ENCODE results near the gene GPC5. TPM values are rescaled to one million over a fixed set of nuclear protein-coding genes. Genes with fewer than 3 reads are reported as not detected.

The GPC5 gene
- polyA plus RNA-seq, 10 donors: 0.16 to 0.77 (median 0.26) TPM

DNA sequence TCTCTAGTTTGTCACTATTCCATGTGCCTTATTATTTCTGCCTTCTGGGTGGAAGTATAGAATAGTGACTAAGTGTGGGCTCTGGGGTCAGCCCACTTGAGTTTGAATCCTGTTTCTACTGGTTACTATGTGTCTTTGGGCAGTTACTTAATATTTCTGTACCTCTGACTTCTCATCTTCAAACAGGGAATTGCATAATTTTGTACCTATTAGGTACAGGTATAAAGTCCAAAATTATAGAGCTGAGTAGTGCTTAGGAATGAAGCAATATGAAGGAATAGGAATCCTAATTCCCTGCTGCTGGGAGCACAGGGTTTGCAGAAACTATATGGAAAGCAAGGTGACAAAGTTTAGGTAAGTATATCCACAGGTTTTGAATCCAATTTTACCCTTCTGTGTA lies 564.5 kb downstream of the GPC5 start:
- DNase-seq: no peak

DNA sequence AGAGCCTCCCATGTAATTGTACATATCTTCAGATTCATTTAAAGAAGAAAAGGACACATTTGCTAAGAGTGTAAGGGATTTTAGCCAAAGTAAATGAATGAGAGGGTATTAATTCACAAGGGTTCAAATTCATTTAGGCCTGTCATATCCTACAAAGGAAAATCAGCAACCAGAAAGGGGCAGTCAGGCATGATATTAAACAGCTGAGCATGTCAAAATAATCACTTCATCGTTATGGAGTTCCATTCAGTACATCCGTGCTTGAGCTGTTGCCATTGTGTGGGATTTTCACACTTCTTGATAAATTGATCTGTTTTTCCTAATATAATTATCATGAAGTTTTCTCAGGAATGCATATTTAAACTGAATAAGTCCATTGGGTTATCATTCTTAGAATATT lies 567.1 kb downstream of the GPC5 start:
- DNase-seq: no peak

DNA sequence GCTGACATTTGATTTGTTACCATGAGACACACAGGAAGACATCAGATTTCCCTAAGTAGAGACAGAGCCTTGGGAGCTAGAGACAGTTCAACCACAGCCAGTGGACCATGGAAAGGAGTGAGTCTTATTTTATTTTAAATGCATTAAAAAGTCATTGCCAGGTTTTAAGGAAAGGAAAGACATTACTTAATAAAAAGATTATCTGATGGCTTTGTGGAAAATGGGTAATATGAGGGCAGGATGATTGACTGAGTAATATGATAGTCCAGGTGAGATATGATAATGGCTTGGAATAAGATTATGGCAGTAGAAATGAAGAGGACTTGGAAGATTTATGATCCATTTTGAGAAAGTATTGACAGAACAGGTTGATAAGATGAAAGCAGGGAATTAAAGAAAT lies 580.1 kb downstream of the GPC5 start:
- DNase-seq: no peak

DNA sequence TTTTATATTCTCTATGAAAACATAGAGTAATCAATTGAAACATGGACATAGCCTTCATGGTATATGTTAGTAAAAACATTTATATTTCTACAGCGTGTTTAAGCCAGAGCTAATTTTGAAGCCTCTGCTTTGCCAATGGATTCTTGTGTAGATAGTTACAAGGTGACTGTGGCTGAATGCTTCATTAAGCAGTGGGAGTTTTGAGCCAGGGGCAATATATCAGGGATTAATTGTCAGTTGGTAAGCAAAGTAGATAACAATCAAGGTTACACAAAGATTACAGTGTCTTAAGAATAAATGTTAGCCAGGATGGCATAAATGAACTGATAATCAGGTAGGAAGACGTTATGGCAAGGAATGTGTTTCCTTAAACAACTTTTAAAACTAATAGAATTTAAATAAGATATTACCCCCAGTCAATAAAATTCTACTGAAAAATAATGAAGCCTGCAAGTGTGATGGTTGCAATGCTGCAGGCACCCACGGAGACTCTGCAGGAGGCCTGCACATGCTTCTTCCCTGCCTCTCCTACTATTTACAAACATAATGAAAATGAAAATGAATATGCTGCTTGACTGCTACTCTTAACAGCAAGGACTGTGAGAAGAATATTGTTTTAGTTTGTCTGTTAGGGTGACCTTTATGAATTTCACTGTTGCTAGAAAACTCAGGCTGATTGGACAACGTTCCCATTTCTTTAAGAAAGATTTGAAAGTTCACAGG lies 588.5 kb downstream of the GPC5 start:
- DNase-seq: no peak

DNA sequence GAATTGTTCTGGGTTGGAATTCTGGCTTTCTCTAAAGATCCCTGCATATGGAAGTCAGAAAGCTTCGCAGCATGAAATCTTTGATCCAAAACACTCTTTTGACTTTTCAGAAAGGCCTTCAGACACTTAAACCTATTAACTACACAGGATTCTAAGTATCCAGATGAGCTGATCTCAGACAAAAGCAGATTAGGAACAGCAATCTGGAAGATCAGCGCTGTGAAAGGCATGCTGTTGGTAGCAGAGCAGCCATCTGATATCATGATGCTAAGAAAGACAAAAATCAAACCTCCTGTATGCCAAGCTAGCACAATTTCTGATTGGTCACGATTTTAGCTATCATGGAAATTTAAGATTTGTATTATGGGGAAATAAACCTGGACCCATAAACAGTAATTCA lies 589.9 kb downstream of the GPC5 start:
- DNase-seq: no peak

DNA sequence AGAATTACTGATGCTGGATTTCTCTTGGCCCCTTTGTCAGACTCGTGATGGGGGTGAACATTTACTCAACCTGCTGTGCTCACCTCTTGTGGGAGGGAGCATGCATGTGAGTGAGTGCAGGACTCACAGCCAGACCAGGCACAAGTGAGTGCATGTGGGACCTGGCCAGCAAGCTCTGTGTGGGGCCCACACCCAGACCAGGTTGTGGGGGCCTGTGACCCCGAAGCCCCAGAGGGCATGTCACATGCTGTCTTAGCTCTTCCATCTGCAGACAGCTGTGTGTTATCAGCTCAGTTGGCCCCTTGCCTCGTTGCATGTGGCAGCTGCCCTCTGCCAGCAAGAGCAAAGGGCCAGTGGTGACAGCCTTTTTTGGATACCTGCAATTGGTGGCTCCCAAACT lies 614.4 kb downstream of the GPC5 start:
- DNase-seq: no peak

DNA sequence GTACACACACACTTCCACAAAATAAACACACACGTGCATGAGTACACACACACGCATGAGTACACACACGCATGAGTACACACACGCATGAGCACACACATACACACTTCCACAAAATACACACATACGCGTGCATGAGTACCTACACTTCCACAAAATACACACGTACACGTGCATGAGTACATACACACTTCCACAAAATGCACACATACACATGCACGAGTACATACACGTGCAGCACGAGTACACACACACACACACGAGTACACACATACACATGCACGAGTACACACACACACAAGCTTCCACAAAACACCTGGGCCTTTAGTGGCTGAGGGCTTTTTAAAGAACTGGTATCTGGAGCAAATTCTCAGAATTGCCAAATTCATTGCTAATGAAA lies 619.3 kb downstream of the GPC5 start:
- no peak for DNase-seq

DNA sequence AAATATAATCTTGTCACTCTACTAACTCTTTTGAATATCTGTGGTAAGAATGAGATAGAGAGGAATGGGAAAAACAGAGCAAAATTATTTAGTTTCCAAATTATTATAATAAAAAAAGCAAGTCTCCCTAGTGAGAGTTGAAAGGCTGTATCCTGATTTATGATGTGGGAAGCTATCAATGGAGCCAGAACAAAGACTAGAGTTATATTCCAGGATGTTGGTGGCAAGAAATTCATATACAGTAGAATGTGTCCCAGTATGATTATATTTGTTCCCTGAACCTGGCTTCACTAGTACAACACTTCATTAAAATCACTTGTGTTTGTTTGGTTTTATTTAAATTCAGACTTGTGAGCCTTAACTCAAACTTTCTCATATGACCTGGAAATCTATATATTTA lies 630.3 kb downstream of the GPC5 start:
- DNase-seq: no peak

DNA sequence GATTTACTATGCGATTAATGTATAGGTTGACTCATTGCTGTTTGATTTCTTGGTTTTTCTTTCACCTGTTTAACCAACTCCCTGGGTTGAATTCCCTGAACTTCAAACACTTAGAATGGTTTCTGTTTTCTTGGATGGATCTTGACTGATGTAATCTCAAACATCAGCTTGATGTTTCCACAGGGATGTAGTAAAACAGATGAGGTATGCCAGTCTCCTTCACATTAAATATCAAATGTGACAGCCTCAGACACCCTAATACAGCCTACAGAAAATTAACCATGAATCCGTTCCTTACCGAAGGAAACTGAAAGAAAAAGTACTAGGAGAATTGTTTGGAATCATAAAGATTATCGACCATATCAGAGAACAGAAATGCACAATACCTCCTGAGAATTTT lies 631.2 kb downstream of the GPC5 start:
- DNase-seq: no peak

DNA sequence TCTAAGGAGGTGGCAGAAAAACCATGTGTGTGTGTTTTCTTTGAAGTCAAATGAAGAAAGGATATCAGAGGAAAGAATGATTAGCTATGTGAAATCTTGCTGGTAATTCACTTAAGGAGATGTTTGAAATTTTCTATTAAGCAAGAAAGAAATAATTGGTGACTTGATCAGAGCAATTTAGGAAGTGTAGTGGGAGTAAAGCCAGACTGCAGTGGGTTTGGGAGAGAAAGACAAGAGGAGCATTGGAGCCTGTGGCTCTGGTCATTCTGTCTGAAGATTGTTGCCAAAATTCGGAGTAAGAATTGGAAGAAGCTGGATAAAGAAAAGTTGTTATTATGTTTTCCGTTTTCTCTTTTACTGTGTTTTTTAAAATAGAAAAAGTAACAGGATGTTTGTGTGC lies 640.5 kb downstream of the GPC5 start:
- DNase-seq: no peak

DNA sequence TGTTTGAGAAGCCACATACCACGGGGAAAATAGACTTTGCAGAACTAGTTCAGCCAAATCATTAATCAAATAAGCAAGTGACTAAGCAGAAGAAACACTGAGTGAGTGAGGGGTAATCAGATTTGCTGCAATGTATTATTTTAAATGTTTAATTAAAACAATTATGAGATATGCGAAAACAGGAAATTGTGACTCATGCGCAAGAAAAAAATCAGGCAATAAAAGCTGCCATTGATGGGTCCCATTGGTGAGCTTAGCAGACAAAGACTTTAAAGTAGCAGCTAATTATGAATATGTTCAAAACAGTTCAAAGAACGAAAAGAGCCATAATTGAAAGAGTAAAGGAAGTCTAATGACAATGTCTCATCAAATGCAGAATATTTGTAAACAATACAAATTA lies 644.1 kb downstream of the GPC5 start:
- no peak for DNase-seq

DNA sequence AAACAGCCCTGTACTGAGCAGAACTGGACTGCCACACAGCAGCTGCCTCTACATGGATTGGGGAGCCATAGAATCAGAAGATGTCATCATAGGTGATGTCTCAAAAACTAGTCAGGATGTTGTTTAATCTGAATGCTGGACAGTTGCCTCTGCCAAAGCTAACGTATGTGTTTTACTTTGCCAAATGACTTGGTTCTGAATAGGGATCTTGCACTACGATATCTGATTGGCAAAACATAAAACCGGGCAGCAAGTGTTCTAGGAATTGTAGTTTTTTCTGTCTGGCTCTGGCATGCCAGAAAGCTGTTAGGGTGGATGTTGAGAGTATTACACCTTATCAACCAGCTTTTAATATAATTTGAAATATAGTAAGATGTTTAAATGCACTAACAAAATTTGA lies 645.9 kb downstream of the GPC5 start:
- no peak for DNase-seq

DNA sequence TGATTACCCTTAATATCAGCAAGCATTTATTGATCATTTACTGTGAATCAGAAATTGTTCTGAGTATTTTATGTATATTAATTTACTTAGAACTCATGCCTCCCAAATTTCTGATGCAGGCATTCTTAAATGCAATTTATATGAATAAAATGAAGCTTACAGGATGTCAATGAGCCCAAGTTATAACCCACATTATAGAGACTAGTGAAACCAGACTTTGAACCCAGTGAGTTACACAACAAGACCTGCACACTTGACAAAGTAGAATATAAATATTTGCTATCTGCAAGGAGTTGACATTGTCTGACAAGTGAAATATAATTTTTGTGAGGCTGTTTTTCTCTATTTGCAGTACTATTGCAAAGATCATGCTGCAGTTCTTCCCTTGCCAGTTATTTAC lies 656.0 kb downstream of the GPC5 start:
- DNase-seq: no peak

DNA sequence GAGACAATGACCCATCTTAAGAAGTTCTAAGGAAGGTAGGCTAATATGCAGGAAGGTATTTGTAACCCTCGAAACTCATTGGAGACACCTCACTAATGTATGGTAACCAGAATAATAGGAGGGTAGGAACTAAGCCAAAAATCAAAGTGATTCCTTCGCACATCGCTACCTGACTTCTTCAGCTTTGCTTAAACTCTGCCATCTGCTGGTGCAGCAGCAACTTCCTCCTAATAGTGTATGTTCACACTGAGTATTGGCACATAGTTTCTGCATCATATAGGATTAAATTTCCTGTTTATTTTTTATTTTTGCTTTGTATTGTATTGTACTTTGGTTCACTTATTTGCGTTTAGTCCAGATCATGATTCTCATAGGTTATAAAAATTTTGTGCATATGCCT lies 676.2 kb downstream of the GPC5 start:
- DNase-seq: peak in 2 of 3 donors; percentile 3 to 25

DNA sequence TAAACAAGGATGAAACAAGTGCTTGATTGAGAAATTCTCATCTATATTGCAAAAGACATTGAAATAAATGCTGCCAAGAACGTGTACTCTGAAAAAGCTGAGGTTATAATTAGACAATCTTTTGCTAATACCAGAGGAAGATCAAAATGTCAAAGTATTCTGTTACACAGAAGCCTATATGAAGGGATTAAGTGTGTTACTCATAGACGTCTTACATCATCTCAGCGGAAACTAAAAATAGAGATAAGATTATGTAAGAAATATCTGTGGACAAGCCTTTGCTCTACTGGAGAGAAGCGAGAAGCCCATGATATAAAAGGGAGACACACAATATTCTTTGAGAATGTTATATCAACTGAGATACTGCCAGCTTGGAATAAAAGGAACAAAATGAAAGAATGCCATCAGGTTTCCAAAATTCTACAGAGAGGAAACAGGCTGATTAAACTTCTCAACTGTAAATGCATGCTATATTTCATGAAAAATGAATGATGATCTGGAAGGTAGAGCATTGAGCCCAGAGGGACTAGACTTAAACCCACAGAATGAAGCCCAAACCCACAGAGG lies 699.0 kb downstream of the GPC5 start:
- DNase-seq: no peak

DNA sequence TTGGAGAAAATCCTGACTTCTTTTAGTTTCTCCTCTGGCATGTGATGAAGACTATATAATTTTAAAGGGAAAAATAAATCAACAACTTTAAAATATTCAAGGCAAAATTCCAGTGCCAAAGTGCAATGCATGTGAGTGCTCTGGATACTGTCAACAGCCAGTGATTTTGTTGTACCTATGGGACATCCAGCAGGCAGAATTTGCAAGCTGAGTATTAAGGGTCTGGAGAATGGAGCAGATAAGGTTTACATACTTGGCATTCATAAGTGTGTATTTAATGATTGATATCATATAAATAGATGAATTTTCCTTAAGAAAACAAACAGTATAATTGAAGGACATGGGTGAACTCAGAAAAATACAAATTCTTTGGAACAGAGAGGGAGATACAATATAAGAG lies 703.4 kb downstream of the GPC5 start:
- DNase-seq: peak in 1 of 3 donors; percentile 2

DNA sequence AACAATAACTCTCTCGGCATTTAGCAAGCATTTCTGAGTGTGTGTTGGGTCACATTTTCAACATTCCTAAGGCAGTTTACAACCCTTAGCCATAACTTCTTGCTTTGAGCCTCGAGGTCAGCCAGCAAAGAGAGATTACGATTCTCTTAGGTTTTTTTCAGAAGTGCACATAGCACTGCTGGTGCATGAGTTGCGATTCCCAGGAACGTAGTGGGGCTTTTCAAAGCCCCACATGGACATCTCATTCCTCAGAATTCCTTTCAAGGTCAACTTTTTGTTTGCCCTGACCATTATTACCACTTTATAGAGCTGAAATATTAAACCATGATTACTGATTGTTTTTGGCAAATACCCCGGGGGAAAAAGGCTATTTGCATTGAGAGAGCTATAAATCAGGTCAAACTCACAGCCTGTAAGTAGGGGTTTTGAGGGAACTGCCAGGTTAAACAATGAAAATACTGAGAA lies 705.3 kb downstream of the GPC5 start:
- DNase-seq: peak in 2 of 3 donors; percentile 0 to 9

DNA sequence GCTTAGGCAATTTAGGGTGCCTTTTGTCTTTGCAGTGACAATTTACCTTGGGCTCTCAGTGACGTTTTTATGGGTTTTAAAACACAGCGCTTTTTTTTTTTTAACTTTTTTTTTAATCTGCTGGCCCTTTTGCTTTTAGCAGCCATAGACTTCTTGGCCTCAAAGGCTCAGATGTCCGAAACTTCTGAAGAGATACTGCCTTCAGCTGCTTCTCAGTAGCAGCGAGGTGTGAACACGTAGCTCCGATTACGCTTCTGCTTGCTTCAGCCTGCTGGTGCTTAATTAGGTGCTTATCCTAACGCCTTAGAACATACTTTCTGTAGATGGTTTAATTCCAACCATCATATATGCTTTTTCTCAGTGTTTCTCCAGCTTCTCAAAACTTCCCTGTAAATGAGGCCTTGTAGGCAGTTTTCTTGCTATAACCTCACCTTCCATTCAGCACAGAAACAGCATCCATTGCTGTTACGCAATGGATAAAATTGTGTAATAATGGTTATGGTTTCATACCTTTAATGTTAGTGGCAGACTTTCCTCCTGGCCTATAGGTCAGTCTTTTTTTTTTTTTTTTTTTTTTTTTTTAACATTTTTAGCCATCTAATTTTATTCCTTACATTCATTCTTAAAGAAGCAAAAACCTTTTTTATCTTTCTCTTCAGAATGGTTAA lies 723.9 kb downstream of the GPC5 start:
- no peak for DNase-seq

DNA sequence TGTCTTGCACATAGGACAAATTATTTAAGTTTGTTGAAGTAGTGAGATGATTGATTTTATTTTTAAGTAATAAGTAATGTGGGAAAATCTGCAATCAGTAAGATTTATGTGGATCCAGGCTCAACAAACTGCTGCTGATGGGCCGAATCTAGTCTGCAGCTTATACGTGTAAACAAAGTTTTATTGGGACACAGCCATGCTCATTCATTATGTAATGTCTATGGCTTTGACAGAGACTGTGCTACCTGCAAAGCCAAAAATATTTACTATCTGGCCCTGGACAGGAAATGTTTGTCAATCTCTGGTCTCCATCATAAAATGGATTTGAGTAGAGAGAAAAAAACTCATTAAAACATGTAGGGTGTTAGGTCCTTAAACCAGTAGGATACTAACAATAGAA lies 728.0 kb downstream of the GPC5 start:
- no peak for DNase-seq

DNA sequence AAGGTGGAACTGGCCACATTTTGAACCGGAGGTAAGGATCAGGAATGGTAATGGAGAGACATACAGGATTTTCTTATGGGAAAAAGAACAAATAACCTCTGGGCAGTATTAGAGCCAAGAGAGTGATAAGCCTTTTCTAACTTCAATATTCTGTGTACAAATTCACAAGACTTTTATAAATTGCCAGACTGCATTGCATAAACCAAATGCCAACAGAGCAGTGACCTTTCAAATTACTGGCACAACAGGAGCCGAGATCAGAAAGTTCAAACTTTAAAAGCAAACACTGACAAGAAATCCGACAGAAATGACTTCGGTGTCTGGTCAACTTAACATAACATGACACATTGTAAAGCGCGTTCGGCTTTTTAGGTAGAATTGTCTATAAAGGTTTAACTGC lies 737.1 kb downstream of the GPC5 start:
- DNase-seq: no peak

DNA sequence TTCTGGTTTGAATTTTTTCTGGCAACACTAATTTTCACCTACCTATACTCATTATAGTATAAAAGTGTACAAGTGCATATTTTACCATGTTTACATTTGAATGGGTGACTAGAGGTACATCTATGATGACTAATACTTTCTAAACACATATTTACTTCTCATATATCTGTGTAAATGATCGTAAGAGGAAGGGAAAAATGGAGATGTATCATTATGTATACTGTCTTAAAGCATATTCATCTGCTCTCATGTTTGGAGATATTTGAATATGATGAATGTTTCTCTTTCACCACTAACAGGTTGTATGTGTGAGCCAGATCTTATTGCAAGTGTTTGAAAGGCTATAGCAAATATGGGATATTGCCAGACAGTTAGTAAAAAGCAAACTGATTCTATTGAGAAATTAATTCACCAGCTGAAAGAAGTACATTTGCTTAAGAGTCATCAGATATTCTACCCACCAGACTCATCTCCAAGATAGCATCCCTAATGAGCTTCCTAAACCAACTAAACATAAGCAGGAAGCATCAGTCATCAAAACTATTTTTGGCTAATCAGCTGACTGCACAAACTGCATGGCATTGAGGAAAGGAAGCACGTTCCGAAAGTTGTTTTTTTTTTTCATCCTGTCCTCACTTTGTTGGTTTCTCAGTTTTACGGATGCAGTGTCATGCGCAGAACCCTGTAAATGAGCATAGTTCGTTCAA lies 738.2 kb downstream of the GPC5 start:
- DNase-seq: peak in 1 of 3 donors; percentile 2

DNA sequence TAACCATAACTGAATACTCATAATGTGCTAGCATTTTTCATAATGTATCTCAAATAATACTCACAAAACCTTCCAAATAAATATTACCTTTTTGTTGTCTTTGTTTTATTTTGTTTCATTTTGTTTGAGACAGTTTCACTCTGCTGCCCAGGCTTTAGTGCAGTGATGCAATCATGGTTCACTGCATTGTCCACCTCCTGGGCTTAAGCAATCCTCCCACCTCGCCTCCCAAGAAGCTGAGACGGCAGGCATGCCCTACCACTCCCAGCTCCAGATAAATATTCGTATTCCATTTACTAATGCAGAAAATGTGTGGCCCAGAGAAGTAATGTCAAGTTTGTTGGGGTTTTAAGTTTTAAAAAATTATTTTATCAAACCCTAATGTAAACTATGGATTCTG lies 739.1 kb downstream of the GPC5 start:
- no peak for DNase-seq

DNA sequence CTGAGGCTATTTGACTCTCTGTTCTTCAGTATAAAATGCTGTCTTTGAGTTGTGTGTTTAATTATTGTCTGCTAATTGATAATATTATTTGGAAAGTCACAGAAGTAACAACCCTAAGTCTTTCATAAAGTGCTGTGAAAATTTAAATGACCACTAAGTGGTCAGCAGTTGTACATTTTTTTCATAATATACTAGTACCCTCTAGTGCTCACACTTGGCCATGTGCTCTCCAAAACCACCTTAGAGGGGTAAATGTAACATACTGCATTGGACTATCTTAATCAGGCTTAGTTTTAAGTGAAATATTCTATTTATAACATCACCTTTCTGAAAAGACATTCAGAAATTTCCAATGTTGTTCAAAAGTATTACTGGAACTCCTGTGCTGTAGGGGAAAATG lies 745.3 kb downstream of the GPC5 start:
- peak in 2 of 3 donors; percentile 2 to 5 for DNase-seq

All from muscle of back (tissue), 11 donors.